Measurements from ENCODE around the gene KIAA0513.
A peak's percentile ranks its signal among the peaks of the same experiment; 100 is the strongest.

The KIAA0513 gene

GRCh38 chr16:85075236-85075924, 47.8 kb downstream of the KIAA0513 start:
- Mint-ChIP-seq H3K27ac (no peak overlapping the region), H3K9me3 (no peaks in the 10 kb centered on the region), H3K4me3 (no peak overlapping the region), H3K36me3 (ENCODE audit: low read depth) (peaks cover 74% of the 10 kb centered on the region), H3K27me3 (no peaks in the 10 kb centered on the region), H3K4me1 (ENCODE audit: low read depth) (no peaks in the 10 kb centered on the region)
- no peak for DNase-seq

- H3K36me3 Mint-ChIP-seq (ENCODE audit: low read depth) = peaks cover 65% of the 10 kb centered on the region
- no peaks in the 10 kb centered on the region for H3K27me3 Mint-ChIP-seq
- no peak overlapping the region for H3K4me3 Mint-ChIP-seq
- no peak for DNase-seq
- H3K4me1 Mint-ChIP-seq (ENCODE audit: low read depth) = no peaks in the 10 kb centered on the region
- H3K9me3 Mint-ChIP-seq = no peaks in the 10 kb centered on the region
- H3K27ac Mint-ChIP-seq = no peak overlapping the region
Measured at GRCh38 chr16:85077039-85077438, 49.4 kb downstream of the KIAA0513 start.

- H3K27me3 Mint-ChIP-seq = no peaks in the 10 kb centered on the region
- peaks cover 3% of the 10 kb centered on the region for H3K4me1 Mint-ChIP-seq (ENCODE audit: low read depth)
- H3K4me3 Mint-ChIP-seq = no peak overlapping the region
- no peak for DNase-seq
- peaks cover 66% of the 10 kb centered on the region for H3K36me3 Mint-ChIP-seq (ENCODE audit: low read depth)
- H3K27ac Mint-ChIP-seq = peak overlapping the region; percentile 31
- no peaks in the 10 kb centered on the region for H3K9me3 Mint-ChIP-seq
Measured at GRCh38 chr16:85077576-85078125, 50.1 kb downstream of the KIAA0513 start.

GRCh38 chr16:85078226-85078625, 50.6 kb downstream of the KIAA0513 start:
- peaks cover 8% of the 10 kb centered on the region for H3K4me1 Mint-ChIP-seq (ENCODE audit: low read depth)
- no peak overlapping the region for H3K27ac Mint-ChIP-seq

GRCh38 chr16:85078952-85079351, 51.4 kb downstream of the KIAA0513 start:
- H3K27me3 Mint-ChIP-seq = no peaks in the 10 kb centered on the region
- peaks cover 12% of the 10 kb centered on the region for H3K4me1 Mint-ChIP-seq (ENCODE audit: low read depth)
- H3K4me3 Mint-ChIP-seq = no peak overlapping the region
- DNase-seq = no peak
- no peaks in the 10 kb centered on the region for H3K9me3 Mint-ChIP-seq
- peaks cover 56% of the 10 kb centered on the region for H3K36me3 Mint-ChIP-seq (ENCODE audit: low read depth)
- no peak overlapping the region for H3K27ac Mint-ChIP-seq

More at GRCh38 chr16:85078226-85078625, 50.6 kb downstream of the KIAA0513 start:
- H3K9me3 Mint-ChIP-seq = no peaks in the 10 kb centered on the region
- peaks cover 61% of the 10 kb centered on the region for H3K36me3 Mint-ChIP-seq (ENCODE audit: low read depth)
- H3K4me3 Mint-ChIP-seq = no peak overlapping the region
- DNase-seq = no peak
- no peaks in the 10 kb centered on the region for H3K27me3 Mint-ChIP-seq

- no peak overlapping the region for H3K4me3 Mint-ChIP-seq
Measured at GRCh38 chr16:85079785-85080570, 52.4 kb downstream of the KIAA0513 start.

GRCh38 chr16:85081038-85081437, 53.4 kb downstream of the KIAA0513 start:
- Mint-ChIP-seq H3K27me3 (no peaks in the 10 kb centered on the region), H3K36me3 (ENCODE audit: low read depth) (peaks cover 43% of the 10 kb centered on the region), H3K9me3 (no peaks in the 10 kb centered on the region), H3K4me1 (ENCODE audit: low read depth) (peaks cover 12% of the 10 kb centered on the region), H3K27ac (no peak overlapping the region), H3K4me3 (no peak overlapping the region)
- no peak for DNase-seq

More at GRCh38 chr16:85079785-85080570, 52.4 kb downstream of the KIAA0513 start:
- no peak for DNase-seq
- H3K27me3 Mint-ChIP-seq = no peaks in the 10 kb centered on the region
- H3K27ac Mint-ChIP-seq = no peak overlapping the region
- H3K9me3 Mint-ChIP-seq = no peaks in the 10 kb centered on the region
- H3K4me1 Mint-ChIP-seq (ENCODE audit: low read depth) = peaks cover 12% of the 10 kb centered on the region
- H3K36me3 Mint-ChIP-seq (ENCODE audit: low read depth) = peaks cover 49% of the 10 kb centered on the region

- DNase-seq = no peak
- H3K27me3 Mint-ChIP-seq = no peaks in the 10 kb centered on the region
- peaks cover 16% of the 10 kb centered on the region for H3K4me1 Mint-ChIP-seq (ENCODE audit: low read depth)
- peaks cover 37% of the 10 kb centered on the region for H3K36me3 Mint-ChIP-seq (ENCODE audit: low read depth)
- H3K4me3 Mint-ChIP-seq = no peak overlapping the region
- no peaks in the 10 kb centered on the region for H3K9me3 Mint-ChIP-seq
- no peak overlapping the region for H3K27ac Mint-ChIP-seq
Measured at GRCh38 chr16:85081765-85082164, 54.2 kb downstream of the KIAA0513 start.

GRCh38 chr16:85082173-85083050, 54.8 kb downstream of the KIAA0513 start:
- no peak for DNase-seq
- no peak overlapping the region for H3K4me3 Mint-ChIP-seq
- H3K27me3 Mint-ChIP-seq = no peaks in the 10 kb centered on the region
- H3K9me3 Mint-ChIP-seq = no peaks in the 10 kb centered on the region
- H3K36me3 Mint-ChIP-seq (ENCODE audit: low read depth) = peaks cover 35% of the 10 kb centered on the region
- H3K4me1 Mint-ChIP-seq (ENCODE audit: low read depth) = peaks cover 21% of the 10 kb centered on the region
- H3K27ac Mint-ChIP-seq = peak overlapping the region; percentile 33

- no peak for DNase-seq
- Mint-ChIP-seq H3K27me3 (no peaks in the 10 kb centered on the region), H3K4me1 (ENCODE audit: low read depth) (peaks cover 21% of the 10 kb centered on the region), H3K4me3 (no peak overlapping the region), H3K36me3 (ENCODE audit: low read depth) (peaks cover 32% of the 10 kb centered on the region), H3K27ac (peak overlapping the region; percentile 45), H3K9me3 (no peaks in the 10 kb centered on the region)
Measured at GRCh38 chr16:85083051-85083639, 55.5 kb downstream of the KIAA0513 start.

GRCh38 chr16:85084841-85085510, 57.4 kb downstream of the KIAA0513 start:
- H3K4me1 Mint-ChIP-seq (ENCODE audit: low read depth) = peaks cover 21% of the 10 kb centered on the region
- H3K27ac Mint-ChIP-seq = no peak overlapping the region
- H3K4me3 Mint-ChIP-seq = no peak overlapping the region
- H3K27me3 Mint-ChIP-seq = no peaks in the 10 kb centered on the region
- no peak for DNase-seq
- no peaks in the 10 kb centered on the region for H3K9me3 Mint-ChIP-seq
- H3K36me3 Mint-ChIP-seq (ENCODE audit: low read depth) = peaks cover 23% of the 10 kb centered on the region

- Mint-ChIP-seq H3K4me3 (no peak overlapping the region), H3K4me1 (ENCODE audit: low read depth) (peaks cover 21% of the 10 kb centered on the region), H3K9me3 (no peaks in the 10 kb centered on the region), H3K27me3 (no peaks in the 10 kb centered on the region), H3K36me3 (ENCODE audit: low read depth) (peaks cover 21% of the 10 kb centered on the region), H3K27ac (no peak overlapping the region)
- no peak for DNase-seq
Measured at GRCh38 chr16:85085721-85086120, 58.1 kb downstream of the KIAA0513 start.

GRCh38 chr16:85086347-85087291, 59.0 kb downstream of the KIAA0513 start:
- DNase-seq = peak; percentile 83
- no peaks in the 10 kb centered on the region for H3K27me3 Mint-ChIP-seq
- peaks cover 16% of the 10 kb centered on the region for H3K36me3 Mint-ChIP-seq (ENCODE audit: low read depth)
- no peak overlapping the region for H3K27ac Mint-ChIP-seq
- H3K4me3 Mint-ChIP-seq = no peak overlapping the region
- peaks cover 21% of the 10 kb centered on the region for H3K4me1 Mint-ChIP-seq (ENCODE audit: low read depth)
- no peaks in the 10 kb centered on the region for H3K9me3 Mint-ChIP-seq

Measured in activated T-cell treated with anti-CD3 and anti-CD28 coated beads, Interleukin-2, amount 50 U/mL, for 24 hours (primary cell).